ENCODE measurements around the gene RAB27B.

DNA sequence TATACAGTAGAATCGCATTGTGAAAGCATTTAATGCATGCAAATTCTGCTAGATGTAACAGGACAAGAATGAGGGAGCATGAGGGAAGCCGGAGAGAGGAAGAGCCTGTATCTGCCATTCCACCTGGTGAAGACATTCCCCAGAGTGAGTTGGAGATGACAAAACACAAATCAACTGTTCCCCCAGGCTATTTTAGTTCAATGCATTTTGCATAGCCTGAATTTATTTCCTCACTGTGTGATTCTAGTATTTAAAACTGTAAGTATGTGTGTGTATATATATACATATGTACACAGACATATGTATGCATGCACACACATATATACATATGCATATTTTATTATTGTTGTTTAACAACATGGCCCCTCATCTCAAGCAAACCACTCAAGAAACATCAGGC, 76.3 kb downstream of the RAB27B start:
- TF ChIP-seq, protein P1, sequence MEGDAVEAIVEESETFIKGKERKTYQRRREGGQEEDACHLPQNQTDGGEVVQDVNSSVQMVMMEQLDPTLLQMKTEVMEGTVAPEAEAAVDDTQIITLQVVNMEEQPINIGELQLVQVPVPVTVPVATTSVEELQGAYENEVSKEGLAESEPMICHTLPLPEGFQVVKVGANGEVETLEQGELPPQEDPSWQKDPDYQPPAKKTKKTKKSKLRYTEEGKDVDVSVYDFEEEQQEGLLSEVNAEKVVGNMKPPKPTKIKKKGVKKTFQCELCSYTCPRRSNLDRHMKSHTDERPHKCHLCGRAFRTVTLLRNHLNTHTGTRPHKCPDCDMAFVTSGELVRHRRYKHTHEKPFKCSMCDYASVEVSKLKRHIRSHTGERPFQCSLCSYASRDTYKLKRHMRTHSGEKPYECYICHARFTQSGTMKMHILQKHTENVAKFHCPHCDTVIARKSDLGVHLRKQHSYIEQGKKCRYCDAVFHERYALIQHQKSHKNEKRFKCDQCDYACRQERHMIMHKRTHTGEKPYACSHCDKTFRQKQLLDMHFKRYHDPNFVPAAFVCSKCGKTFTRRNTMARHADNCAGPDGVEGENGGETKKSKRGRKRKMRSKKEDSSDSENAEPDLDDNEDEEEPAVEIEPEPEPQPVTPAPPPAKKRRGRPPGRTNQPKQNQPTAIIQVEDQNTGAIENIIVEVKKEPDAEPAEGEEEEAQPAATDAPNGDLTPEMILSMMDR (conservative IDR thresholded peaks at IDR 0.05), result no peak
- no peak for TF ChIP-seq EZH2 (IDR thresholded peaks at IDR 0.05; ENCODE audit: low read depth)

Data from PC-9 (cell line).